ENCODE results near the gene GABRB2.
A peak's percentile ranks its signal among the peaks of the same experiment; 100 is the strongest.
"Not testable (repeated sequence)": the region's sequence is repeated elsewhere in the genome, so short reads cannot be mapped to it uniquely, and the experiment has no call there.

GABRB2 gene

DNA sequence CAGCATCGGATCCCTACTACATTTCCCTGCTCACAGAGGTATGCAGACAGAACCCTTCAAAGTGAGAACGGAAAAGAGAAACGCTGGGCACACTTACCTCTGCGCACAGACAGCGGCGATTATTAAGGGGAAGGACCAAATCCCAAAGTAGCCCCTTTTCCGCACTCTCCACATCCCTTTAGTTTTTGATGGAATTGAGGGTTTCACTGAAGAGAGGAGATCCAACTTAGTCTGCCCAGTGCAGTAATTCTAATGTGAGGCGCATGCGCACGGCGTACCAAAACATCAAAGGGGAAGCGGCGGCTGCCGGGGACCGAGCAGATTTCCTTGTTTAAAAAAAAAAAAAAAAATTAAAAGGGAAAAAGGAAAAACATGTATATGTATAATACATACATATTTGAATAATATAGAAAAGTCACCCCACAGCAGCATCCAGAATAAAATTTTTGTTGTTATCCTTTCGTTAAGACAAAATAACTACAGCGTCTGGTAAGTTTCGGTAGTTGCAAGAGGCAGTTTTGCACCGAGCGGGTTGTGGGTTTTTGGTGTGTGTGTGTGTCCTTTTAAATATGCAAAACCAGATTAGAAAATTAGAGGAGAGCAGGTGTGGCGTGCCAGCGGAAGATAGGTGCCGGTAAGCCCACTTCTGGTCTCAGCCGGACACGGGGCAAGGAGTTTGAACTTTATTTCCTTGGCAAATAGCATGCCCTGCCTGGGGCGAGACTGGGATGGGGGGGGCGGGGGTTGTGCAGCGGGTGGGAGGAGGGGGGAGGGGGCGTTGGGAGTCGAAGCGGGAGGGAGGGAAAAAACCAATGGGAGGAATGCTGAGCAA, at the start of gene GABRB2:
Gene GABRB2 (minus strand): TSS at position 256 of the 832 bp plus-strand sequence. CDS start 82 bp downstream, at position 174.
- peak; percentile 69 for DNase-seq

DNA sequence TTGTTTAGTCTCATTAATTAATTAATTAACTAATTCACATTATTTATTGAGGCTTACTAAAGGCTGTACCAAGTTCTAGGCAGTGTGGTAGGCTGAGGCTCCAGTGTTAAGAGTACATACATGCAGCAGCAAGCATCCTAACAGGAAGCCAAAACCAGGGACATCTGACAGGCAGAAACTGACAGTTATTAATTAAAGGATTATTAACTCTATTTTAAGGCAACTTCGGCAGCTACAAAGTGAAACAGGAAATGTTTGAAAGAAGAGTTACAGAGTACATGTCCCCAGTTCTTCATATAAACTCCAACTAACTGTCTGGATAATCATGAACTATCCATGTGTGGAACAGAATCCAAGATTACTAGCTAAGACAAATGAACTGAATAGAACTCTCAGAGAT, 39.3 kb upstream of the GABRB2 start:
- DNase-seq = no peak

DNA sequence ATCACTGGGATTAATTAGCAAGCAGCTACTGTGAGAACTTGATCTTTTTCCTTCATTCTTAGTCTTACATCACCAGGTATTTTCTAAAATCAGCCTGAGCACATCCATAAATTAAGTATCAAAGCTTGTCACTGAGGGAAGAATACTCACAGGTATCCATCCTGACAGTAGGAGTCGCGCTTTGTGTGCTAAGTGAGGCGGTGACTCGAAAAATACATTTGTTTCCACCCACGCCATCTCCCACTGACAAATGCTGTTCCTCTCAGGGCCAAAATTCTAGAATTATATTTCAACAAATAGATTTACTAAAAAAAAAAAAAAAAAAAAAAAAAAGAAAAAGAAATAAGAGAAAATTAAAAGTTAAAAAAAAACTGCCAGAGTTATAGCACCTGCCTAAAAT, 34.1 kb upstream of the GABRB2 start:
- no peak for DNase-seq

DNA sequence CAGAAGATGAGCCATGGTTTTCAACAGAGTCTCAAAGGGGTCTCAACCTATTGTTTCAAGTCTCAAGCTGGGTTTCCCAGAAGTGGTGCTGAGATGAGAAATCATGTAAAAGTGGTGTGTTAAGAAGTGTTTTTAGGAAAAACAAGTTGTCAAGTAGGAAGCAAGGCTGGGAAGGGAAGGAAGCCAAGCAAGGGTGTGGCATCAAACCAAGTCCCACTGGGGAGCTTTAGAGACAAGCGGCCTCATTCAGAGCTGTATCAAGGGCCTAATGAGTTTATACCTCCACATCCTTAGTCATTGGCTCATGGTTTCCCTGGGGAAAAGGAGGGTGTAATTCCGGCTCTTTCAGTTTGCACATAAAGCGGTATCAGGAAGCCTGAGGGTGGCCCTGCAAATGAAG, 26.4 kb upstream of the GABRB2 start:
- DNase-seq = no peak

DNA sequence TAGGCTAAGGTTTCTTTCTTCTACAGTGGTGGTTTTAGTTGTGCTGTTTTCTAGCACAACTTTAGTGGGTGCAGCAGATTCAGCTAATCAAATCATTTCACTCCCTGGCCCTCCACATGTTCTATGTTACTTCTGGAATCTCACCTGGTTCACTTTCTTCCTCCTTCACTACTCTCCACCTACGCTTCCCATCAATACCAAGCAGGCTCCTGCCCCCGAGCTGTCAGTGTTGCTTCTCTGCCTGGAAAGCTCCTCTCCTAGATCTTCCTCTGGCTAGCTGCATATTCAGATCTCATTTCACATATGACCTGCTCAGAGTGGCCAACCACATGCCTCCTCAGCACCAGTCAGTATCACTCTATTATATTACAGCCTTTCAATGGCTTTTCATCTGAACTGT, 19.6 kb upstream of the GABRB2 start:
- DNase-seq = no peak

DNA sequence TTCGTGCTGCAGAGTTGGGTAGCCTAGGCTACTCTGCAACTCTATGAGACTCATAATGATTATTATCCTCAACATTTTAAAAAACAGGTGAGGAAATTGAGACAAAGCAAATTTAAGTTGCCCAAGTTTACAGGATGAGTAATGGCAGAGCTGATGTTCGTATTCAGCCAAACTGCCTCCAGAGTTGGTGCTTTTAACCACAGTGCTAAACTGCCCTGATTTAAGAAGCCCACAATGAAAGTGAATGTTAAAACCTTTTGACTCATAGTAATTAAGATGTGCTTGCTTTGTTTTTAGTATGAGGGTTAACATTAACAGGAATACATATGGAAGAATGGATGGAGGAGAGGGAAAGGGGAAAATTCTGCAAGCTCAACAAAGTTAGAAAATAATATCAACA, 15.9 kb upstream of the GABRB2 start:
- DNase-seq = no peak

DNA sequence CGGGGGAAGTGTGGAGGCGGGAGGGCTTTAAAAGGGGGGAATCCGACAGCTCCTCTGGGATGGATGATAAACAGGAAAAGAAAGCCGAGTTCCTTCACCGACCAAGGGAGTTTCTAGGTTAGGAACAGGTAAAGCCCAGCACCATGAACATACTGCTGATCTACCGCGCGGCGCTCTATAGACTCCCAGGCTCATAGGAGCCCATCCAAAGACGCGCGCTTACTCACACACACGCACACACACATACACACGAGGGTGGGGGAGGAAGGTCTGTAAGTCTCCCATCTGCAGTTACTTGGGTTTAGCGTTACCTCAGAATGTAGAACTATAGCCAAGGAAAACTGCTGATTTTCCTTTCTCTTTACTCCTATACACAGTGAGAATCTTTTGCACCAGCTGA, 2.6 kb upstream of the GABRB2 start:
- no peak for DNase-seq

DNA sequence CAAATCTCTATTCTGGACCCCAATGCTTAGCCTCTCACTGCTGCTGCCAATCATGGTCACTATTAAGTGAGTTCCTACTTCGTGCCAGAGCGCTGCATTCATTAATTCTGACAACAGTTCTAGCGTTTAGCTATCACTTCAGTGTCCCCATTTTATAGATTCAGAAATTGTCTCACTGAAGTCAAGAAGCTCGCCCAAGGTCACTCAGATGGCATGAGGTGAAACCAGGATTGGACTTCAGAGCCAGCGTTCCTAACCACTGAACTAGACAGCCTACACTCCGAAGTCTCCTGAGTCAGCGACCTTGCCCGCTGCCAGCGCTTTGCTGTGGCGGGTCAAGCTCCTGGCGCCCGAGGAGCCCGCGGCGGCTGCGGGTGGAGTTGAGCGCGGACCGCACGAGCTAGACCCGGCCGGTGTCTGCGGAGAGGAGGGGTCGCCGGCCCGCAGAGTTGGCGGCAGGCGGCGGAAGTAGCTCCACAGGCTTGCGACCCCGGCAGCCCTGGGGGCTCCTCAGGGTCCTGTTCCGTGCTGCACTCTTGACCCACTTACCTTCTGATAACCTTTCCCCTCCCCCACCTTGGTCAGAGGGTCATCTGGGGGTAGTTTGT, 2.1 kb upstream of the GABRB2 start:
- no peak for DNase-seq

DNA sequence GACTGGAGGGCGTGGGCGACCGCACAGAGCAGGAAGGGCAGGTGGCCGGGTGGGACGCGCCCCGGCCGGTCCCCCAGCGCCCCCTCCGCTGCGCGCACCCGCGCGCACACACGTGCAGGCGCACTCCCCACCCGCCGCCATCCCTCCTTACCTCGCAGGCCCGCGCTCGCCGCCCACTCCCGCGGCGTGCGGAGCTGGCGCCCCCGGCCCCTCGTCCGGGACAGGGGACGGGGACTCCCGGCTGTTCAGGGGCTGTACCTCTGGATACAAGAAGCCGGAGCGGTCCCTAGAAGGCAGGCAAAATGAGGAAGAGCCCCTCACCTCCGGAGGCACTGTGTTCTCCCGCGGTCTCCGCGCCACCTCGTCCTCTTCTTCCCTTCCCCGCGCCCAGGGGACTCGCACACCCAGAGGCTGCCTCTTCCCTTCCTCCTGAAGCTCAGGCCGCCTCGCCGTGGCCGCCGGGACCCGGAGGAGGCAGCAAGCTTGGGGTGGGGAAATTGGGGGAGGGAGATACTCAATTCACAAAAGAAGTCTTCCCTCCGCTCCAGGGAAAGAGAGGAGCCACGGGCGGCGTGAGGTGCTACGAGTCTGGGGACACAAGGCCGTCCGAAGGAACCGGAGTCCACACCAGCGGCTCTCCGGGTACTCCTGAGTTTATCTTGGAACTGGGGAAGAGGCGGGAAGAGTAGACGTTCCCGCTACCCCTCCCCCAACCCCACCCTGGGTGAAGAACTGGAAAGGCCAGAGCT, 1.4 kb upstream of the GABRB2 start:
- no peak for DNase-seq

DNA sequence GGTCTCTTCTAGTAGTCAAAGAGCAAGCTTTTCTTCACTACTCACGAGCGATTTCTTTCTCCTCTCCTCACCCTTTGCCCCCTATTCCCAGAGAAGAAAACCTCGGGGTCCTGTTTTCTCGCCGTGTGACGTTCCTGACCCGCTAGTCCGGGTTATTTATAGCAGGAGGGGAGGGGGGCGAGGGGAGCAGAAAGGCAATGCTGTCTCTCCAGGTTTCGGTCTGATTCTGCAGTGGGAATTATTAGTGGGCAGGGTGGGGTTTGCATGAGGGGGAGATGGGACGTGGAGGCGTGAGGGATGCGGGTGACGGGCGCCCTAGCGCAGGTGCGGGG, 847 bp upstream of the GABRB2 start:
- DNase-seq = no peak

DNA sequence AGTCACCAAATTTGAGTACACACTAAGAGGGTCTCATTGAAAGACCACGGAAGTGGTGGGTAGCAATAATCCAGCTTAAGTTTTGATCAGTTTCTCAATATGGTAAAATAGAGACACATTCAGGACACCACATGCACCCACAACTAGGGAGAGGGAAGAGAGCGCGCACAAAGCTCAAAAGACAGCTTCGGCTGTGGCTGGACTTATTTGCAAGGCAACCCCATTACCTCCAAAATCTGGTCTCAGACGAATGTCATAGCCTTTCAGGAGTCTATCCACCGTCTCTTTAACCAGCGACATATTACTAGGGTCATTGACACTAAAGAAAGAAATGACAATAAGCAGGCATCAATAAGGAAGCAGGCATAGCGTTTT, 443 bp downstream of the GABRB2 start:
- DNase-seq = no peak

DNA sequence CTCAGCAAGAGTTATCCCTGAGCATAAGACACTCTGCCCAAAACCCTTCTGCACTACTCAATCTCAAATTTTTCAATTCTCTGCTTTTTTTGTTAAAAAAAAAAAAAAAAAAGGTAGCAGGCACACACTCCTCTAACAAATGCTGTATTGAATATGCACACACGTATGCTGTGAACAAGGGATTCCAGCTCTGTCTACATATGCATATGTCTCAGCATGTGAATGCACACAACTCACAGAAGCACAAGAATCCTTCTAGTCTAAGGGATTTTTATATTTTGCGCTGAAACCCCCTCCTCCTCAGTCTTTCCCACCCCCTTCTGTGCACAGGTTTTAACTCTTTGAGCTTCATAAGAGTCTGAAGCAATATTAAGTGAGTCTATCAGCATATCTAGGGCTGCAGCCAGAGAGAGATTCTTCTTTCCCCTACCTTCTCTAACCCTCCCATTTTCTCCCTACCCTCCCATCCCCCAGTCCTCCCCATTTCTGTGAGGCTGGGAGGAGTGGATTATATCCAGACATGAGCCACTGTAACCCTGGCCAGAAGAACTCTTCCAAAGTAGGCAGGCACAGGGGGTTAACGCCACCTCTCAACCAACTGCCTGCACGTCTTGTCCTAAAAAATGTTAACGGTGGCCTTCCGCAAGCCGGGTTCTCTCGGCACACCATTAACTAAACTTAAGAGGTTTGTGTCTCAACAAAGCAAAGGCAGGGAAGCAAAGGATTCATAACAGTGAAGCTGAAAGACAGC, 1.0 kb downstream of the GABRB2 start:
- no peak for DNase-seq

DNA sequence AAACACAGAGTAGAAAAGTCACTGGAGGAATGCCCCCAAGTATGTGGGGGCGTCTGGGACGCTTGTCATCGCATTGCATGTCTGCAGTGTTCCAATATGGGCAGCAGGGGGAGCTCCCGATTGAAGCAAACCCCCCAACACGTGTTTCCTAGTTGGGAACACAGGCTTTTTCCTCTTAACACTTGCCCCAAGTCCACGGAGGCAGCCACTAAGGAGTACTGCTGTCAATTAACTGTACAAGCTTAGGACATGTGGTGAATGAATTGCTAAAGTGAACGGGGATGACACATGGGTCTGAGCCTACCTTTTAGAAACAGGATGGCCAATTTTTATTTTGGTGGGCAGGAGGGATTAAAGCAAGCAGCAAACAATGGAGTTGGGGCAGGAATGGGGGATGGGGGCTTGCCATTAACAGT, 2.2 kb downstream of the GABRB2 start:
- DNase-seq = peak; percentile 64

DNA sequence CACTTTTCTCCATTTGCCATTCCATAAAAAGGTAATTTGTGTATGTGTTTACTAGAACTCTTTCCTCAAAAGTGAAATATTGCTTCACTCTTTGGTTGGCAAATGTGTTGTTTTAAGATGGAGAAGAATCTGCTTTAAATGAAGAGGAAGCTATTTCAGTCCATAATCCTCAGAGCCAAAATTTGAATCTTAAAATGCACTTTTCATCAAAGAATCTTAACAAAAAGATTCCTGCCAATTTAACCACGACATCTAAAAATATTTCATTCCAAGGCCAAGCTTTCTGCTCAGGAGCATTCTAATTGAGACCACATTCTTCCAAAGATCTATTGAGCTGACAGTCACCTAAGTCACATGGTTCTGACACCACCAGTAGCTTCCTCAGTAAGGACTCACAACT, 7.5 kb downstream of the GABRB2 start:
- DNase-seq = no peak

DNA sequence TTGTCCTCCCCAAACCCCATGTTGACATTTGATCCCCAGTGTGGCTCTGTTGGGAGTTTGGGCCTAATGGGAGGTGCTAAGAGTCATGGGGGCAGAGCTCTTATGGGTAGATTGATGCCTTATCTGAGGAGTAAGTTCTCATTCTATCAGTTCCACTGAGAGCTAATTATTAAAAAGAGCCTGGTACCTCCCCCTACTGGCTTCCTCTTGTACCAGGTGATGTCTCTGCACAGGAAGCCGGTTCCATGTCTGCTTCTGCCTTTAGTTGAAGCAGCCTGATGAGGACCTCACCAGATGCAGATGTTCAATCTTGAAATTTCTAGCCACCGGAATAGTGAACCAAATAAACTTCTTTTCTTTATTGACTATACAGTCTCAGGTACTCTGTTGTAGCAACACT, 10.8 kb downstream of the GABRB2 start:
- no peak for DNase-seq

DNA sequence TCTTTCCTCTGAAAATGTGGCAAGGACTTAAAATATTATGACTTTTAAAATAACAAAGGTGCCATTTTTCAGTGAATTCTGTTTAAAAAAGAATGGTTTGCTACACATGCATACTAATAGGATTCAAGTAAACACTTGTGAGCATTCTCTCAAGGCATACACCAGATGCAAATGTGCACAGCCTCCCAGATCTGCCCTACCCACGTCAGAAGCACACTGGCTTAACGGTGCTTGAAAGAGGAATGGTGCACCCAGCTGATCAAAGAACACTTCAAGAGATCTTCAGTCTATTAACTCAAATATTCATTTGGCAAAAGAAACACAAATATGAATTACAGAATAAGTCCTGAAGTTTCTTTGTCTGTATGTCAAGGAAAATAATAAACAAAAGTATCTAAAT, 15.8 kb downstream of the GABRB2 start:
- DNase-seq = no peak

DNA sequence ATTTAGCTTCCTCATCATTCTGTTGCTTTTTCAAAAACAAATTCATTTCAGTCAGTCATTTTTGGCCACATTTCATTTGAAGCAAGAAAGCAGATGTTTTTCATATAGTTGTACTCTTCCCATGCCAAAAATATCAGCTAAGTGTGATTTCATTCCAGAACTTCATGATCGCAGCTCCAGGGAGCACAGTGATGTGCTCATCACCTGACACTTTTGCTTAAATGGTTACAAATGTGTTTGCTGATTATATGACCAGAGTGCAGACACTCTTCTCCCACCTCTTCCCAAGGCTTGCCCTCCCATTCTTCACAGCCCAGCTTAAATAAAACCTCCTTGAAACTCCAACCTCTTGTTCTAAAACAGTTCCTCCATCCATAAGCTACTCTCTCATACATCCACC, 32.6 kb downstream of the GABRB2 start:
- DNase-seq = no peak

DNA sequence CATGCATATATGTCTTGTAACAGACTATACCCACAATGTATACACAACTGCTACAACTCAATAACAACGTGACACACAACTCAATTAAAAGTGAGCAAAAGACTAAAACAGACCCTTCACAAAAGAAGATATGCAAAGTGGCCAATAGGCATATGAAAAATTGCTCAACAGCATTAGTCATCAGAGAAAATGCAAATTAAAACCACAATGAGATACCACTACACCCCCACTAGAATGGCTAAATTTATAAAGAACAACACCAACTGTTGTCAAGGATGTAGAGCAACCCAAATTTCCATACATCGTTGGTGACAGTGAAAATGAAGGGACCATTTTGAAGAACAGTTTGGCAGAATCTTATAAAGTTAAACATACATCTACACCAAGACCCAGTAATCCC, 38.9 kb downstream of the GABRB2 start:
- no peak for DNase-seq

DNA sequence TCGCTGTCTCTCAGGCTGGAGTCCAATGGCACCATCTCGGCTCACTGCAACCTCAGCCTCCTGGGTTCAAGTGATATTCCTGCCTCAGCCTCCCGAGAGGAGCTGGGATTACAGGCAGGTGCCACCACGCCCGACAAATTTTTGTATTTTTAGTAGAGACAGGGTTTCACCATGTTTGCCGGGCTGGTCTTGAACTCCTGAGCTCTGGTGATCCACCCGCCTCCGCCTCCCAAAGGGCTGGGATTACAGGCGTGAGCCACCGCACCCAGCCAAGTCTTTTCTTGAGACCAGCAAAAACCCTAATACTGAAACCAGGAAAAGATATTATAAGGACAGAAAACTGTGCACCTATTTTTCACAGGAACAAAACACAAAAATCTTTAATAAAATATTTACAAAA, 41.4 kb downstream of the GABRB2 start:
- DNase-seq = not testable (repeated sequence)

DNA sequence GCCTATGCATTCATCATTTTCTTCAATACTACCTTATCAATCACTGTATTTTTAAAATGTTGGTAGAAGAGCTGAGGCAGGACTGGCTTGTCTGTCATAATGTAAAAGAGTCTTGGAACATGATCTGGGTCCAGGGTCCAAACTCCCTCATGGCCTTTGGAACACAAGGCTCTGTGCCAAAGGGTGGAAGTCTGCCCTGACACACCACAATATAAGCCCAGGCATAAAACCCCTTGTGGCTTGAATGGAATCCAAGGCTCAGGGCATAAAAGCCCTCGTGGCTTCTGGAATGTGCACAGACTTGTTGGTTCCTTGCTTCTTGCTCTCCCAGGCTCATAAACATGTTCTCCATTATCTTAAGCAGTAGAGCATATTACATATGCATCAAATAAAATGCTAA, 48.0 kb downstream of the GABRB2 start:
- DNase-seq = no peak

DNA sequence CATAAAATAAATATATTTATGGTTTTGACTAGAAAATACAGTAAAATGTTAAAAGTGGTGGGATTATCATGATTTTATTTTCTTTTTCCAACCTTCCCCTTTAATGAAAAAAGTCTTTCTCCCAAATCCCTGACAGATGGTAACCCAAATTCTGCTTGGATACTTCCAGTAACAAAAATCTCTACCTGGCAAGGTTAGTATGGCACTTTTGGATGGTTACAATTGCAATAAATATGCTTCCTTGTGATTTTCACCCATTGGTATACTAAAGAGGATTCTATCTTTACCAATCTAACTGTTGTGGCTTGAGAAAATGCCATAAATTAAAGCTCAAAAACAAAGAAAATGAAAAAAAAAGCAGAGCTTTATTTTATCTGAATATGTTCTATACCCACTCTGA, 62.8 kb downstream of the GABRB2 start:
- no peak for DNase-seq

DNA sequence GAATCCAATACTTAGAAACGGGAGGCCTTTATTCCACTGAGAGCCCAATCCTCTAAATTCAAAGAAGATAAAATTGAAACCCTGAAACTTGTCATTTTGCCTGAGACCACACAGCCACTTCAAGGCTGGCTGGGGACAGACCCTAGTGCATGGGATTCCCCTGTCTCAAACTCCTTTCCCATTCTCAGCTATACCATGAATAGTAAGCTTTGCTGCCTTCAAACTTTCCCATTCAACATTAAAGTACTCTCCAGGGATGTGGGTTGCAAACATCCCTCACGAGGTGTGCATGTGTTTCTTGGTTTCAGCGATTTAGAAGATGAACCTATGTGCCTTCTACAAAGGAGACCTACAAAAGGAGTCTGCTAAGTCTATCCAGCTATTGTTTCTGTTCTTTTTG, 64.6 kb downstream of the GABRB2 start:
- DNase-seq = no peak

DNA sequence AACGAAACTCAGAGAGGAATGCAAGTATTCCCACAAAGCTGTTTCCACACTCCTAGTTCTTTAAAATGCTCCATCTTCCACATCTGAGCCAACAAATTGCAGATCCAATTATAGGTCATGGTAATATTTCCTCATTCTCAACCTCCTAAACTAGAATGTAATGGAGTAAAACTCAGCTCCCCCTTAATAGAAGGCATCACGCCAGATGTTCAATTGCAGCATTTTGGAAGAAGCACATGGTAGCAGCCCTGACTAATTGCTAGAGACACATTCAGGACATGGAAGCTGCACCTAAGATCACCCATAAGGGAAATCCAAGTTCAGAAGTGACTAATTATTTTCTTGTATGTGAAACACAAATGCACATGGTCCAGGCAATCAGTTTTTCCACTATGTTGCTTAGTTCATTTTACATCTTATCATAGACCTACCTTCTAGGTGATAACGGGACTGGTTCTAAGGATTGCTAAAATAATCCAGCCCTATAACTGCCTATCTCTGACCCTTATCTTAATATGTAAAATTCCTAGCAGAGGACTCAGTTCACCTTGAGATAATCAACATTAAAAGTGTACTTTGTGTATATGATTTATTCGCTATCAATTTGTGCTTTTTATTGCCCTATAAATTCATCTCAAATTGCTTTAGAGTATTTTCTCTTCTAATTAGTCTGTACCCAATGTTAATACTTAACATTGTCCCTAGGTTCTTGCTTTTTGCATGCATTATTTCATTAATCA, 75.1 kb downstream of the GABRB2 start:
- DNase-seq = no peak
